ENCODE measurements around the gene STK35. TPM values are rescaled to one million over a fixed set of nuclear protein-coding genes. Genes with fewer than 3 reads are reported as not detected.

Gene STK35
- total RNA-seq, 1 experiment from 2014 or later: 38.4 TPM

DNA sequence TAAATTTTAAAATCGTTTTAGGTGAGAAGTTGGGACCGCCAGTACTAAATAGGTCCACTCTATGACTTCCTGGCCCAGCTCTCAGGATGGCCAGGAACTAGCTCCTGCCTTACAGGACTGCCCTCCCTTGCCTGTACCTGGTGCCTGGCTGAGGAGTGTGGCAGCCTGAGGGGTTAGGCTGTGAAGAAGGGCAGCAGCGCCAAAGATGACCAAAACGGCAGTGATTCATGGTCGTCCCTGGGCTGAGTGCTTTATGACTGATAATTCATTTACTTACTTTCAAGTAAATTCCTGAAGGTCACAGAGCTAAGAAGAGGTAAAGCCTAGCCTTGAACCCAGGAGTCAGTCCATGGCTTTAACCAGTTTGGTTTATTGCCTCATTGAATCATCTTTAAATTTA is 22.1 kb downstream of the STK35 start:
- Histone ChIP-seq H3K27me3 (ENCODE audit: low read length) (no peaks in the 10 kb centered on the region), H3K9ac (ENCODE audit: low read length) (no peak overlapping the region), H3K9me2 (replicated peaks; ENCODE audit: low read length) (no peaks in the 10 kb centered on the region), H3F3A (ENCODE audit: low read length, unreplicated experiment) (no peaks in the 10 kb centered on the region), H3K27ac (ENCODE audit: low read length) (no peak overlapping the region), H3K4me1 (ENCODE audit: insufficient read depth, low read length) (no peaks in the 10 kb centered on the region), H3K79me2 (ENCODE audit: low read length) (peaks cover 100% of the 10 kb centered on the region), H3K36me3 (ENCODE audit: low read depth, low read length) (peaks cover 15% of the 10 kb centered on the region), H3K9me3 (ENCODE audit: low read length) (no peaks in the 10 kb centered on the region), H4K20me1 (ENCODE audit: low read length) (peaks cover 61% of the 10 kb centered on the region; the same call in 1 of the 2 replicates), H3K4me3 (ENCODE audit: low read length) (no peak overlapping the region), H2AFZ (ENCODE audit: low read length) (no peak overlapping the region), H3K4me2 (ENCODE audit: low read length) (no peak overlapping the region)
- ATAC-seq (peak; percentile 55; the same call in 1 of the 2 replicates), DNase-seq (peak; percentile 10)
- TF ChIP-seq EZH2phosphoT487 (IDR thresholded peaks at IDR 0.05; ENCODE audit: borderline replicate concordance, low read length): no peak
- no peak for TF ChIP-seq EZH2 (IDR thresholded peaks at IDR 0.05; ENCODE audit: low read length, unreplicated experiment)
- TF ChIP-seq CTCF (conservative IDR thresholded peaks at IDR 0.05; ENCODE audit: low read depth, low read length): no peak
- intact Hi-C loops (cut with micrococcal nuclease): no loop called here
- ChIA-PET CTCF (no interaction called here), POLR2A (ENCODE audit: unreplicated experiment) (no interaction called here)
- no TSS peak for BruUV-seq (replicated peaks)

DNA sequence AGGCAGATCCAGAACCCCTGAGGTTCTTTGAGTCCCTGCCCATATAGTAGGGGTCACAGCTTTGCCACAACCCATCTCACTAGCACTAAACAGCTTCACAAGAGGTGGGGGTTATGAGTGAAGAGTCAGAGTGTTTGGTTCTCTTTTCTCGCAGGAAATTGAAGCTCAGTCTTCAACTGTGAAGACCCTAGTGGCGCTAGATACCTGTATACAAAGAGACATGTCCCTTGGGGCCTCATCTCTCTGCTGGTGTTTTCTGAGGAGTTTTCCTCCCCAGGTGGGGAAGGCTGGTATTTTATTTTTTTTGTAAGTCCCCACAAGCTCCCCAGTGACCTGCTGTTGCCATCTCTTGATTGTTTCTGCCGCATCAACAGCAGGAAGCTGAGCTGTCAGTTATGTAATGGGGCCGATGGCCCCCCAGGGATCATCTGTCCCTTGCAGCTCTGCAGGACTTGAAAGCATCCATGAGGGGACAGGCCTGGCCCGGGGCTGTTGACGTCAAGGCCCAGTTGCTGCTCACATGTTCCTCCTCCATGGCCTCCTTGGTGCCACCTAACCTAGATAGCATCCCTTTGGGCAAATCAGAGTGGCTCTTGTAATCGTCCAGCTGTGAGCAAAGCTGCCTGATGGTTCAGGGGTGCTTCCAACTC is 23.1 kb downstream of the STK35 start:
- H2AFZ ChIP-seq (ENCODE audit: low read length): no peak overlapping the region
- no peaks in the 10 kb centered on the region for H3K9me2 ChIP-seq (replicated peaks; ENCODE audit: low read length)
- no peak overlapping the region for H3K4me2 ChIP-seq (ENCODE audit: low read length)
- no TSS peak for BruUV-seq (replicated peaks)
- no peaks in the 10 kb centered on the region for H3K27me3 ChIP-seq (ENCODE audit: low read length)
- POLR2A ChIA-PET (ENCODE audit: unreplicated experiment): no interaction called here
- H3K4me3 ChIP-seq (ENCODE audit: low read length): no peak overlapping the region
- DNase-seq: no peak
- intact Hi-C loops (cut with micrococcal nuclease): no loop called here
- peaks cover 100% of the 10 kb centered on the region for H3K79me2 ChIP-seq (ENCODE audit: low read length)
- H3K4me1 ChIP-seq (ENCODE audit: insufficient read depth, low read length): no peaks in the 10 kb centered on the region
- no peak for ATAC-seq
- H4K20me1 ChIP-seq (ENCODE audit: low read length): peaks cover 55% of the 10 kb centered on the region; the same call in 1 of the 2 replicates
- H3K9ac ChIP-seq (ENCODE audit: low read length): no peak overlapping the region
- CTCF ChIA-PET: no interaction called here
- peaks cover 11% of the 10 kb centered on the region; the same call in 1 of the 2 replicates for H3K36me3 ChIP-seq (ENCODE audit: low read depth, low read length)
- no peaks in the 10 kb centered on the region for H3F3A ChIP-seq (ENCODE audit: low read length, unreplicated experiment)
- TF ChIP-seq CTCF (conservative IDR thresholded peaks at IDR 0.05; ENCODE audit: low read depth, low read length) (no peak), EZH2phosphoT487 (IDR thresholded peaks at IDR 0.05; ENCODE audit: borderline replicate concordance, low read length) (no peak), EZH2 (IDR thresholded peaks at IDR 0.05; ENCODE audit: low read length, unreplicated experiment) (no peak)
- H3K27ac ChIP-seq (ENCODE audit: low read length): no peak overlapping the region
- no peaks in the 10 kb centered on the region for H3K9me3 ChIP-seq (ENCODE audit: low read length)

- DNase-seq (no peak), ATAC-seq (no peak)
- H3K9ac ChIP-seq (ENCODE audit: low read length): no peak overlapping the region
- peaks cover 4% of the 10 kb centered on the region for H3F3A ChIP-seq (ENCODE audit: low read length, unreplicated experiment)
- intact Hi-C loops (cut with micrococcal nuclease): no loop called here
- H3K27me3 ChIP-seq (ENCODE audit: low read length): no peaks in the 10 kb centered on the region
- TF ChIP-seq EZH2phosphoT487 (IDR thresholded peaks at IDR 0.05; ENCODE audit: borderline replicate concordance, low read length) (no peak), CTCF (conservative IDR thresholded peaks at IDR 0.05; ENCODE audit: low read depth, low read length) (no peak), EZH2 (IDR thresholded peaks at IDR 0.05; ENCODE audit: low read length, unreplicated experiment) (no peak)
- H3K9me3 ChIP-seq (ENCODE audit: low read length): no peaks in the 10 kb centered on the region
- no peaks in the 10 kb centered on the region for H3K9me2 ChIP-seq (replicated peaks; ENCODE audit: low read length)
- H3K27ac ChIP-seq (ENCODE audit: low read length): no peak overlapping the region
- peaks cover 7% of the 10 kb centered on the region for H3K4me1 ChIP-seq (ENCODE audit: insufficient read depth, low read length)
- no TSS peak for BruUV-seq (replicated peaks)
- peaks cover 46% of the 10 kb centered on the region; the same call in 1 of the 2 replicates for H4K20me1 ChIP-seq (ENCODE audit: low read length)
- peaks cover 7% of the 10 kb centered on the region; the same call in 1 of the 2 replicates for H3K36me3 ChIP-seq (ENCODE audit: low read depth, low read length)
- no peak overlapping the region for H2AFZ ChIP-seq (ENCODE audit: low read length)
- H3K4me3 ChIP-seq (ENCODE audit: low read length): no peak overlapping the region
- H3K4me2 ChIP-seq (ENCODE audit: low read length): no peak overlapping the region
- ChIA-PET CTCF (no interaction called here), POLR2A (ENCODE audit: unreplicated experiment) (no interaction called here)
- peaks cover 100% of the 10 kb centered on the region for H3K79me2 ChIP-seq (ENCODE audit: low read length)
Observed at GRCh38 chr20:2125474-2126112, 24.0 kb downstream of the STK35 start.
